Body of pancreas (tissue), 4 donors: Measurements from ENCODE around the gene MYCL. TPM values are rescaled to one million over a fixed set of nuclear protein-coding genes. Genes with fewer than 3 reads are reported as not detected.

Source experiments
- ATAC-seq: fragments of 150-250 bp; one replicate; pipeline ENCODE4 v1.9.1; 2016
- DNase-seq, 4 donors: peaks; one replicate each; pipeline ENCODE4 v3.0.0-alpha.2; 2019
- H3K27ac ChIP-seq, 4 donors: fragments of 200-600 bp; sonication (generic); 1 replicate in 3 of 4; 2 replicates in 1 of 4; pipeline versions ENCODE4 v1.5.1 to v1.6.1; 2016 to 2019; ENCODE audit warnings: mild to moderate bottlenecking in 1 of 4, mixed read lengths in 1 of 4, moderate library complexity in 1 of 4
- H3K27me3 ChIP-seq, 2 donors: fragments of 200-600 bp; sonication (generic); one replicate each; pipeline ENCODE4 v1.6.0; 2016; ENCODE audit warnings: mild to moderate bottlenecking in 1 of 2
- H3K36me3 ChIP-seq, 2 donors: fragments of 200-600 bp; sonication (generic); replicated peaks in 1 of 2; 2 replicates each; pipeline ENCODE4 v1.5.1; 2016; ENCODE audit warnings: low read depth in 2 of 2; ENCODE audit not compliant: insufficient read depth in 1 of 2
- H3K4me1 ChIP-seq: fragments of 200-600 bp; sonication (generic); one replicate; pipeline ENCODE4 v1.6.0; 2016
- H3K4me3 ChIP-seq, 2 donors: fragments of 200-600 bp; sonication (generic); 1 replicate in 1 of 2; 2 replicates in 1 of 2; pipeline ENCODE4 v1.5.1; 2016 to 2019
- H3K9me3 ChIP-seq, 3 donors: fragments of 200-600 bp; sonication (generic); 1 replicate in 2 of 3; 2 replicates in 1 of 3; pipeline ENCODE4 v1.5.1; 2016
- CTCF ChIP-seq, 7 experiments: fragments of 450-650 bp in 4 of 7; fragments of 200-600 bp in 3 of 7; sonication (generic) in 3 of 7; IDR thresholded peaks; one replicate each; pipeline ENCODE4 v1.5.1; 2016 to 2019; ENCODE audit warnings: antibody characterized with exemption in 7 of 7
- POLR2A ChIP-seq, 3 donors: fragments of 450-650 bp; IDR thresholded peaks; one replicate each; pipeline ENCODE4 v1.6.1; 2016; ENCODE audit warnings: antibody characterized with exemption in 3 of 3, mild to moderate bottlenecking in 2 of 3
- WGBS, 2 donors: methylation state at CpG; one replicate each; pipeline ENCODE4 v1.1.5; 2017; 5-methylcytosine and 5-hydroxymethylcytosine counted together
- intact Hi-C: fragments of 100-400 bp; cut with DNase I; formaldehyde crosslinking; loops from one replicate; pipeline ENCODE4 v1.15.1; 2023
- total RNA-seq, 2 donors: library from RNA; depleted of rRNA; stranded (reverse); fragments of >200 nt; gene quantifications; one replicate each; pipeline ENCODE4 v1.1.0, GENCODE V29; 2016

Gene MYCL
- total RNA-seq, 2 donors from 2014 or later: 28.3 to 33.0 TPM

GRCh38 chr1:39927538-39927937 is 25.8 kb upstream of the MYCL start:
- H3K27ac ChIP-seq: peak overlapping the region in 2 of 4 donors; percentile 31 to 32
- DNase-seq (peak in 1 of 4 donors; percentile 7), ATAC-seq (no peak)
- intact Hi-C loops: no loop called here
- WGBS, 2 donors: 71% methylated on average over 3 of the region's 3 CpGs; no CpG with 5 or more reads in 1 of the 2 donors
- H3K27me3 ChIP-seq: no peaks in the 10 kb centered on the region
- no peaks in the 10 kb centered on the region for H3K36me3 ChIP-seq
- H3K9me3 ChIP-seq: no peaks in the 10 kb centered on the region
- H3K4me3 ChIP-seq: no peak overlapping the region
- H3K4me1 ChIP-seq: peaks cover 13% of the 10 kb centered on the region
- TF ChIP-seq CTCF (IDR thresholded peaks at IDR 0.05) (no peak), POLR2A (IDR thresholded peaks at IDR 0.05) (no peak)

GRCh38 chr1:39926820-39927219 is 25.1 kb upstream of the MYCL start:
- TF ChIP-seq POLR2A (IDR thresholded peaks at IDR 0.05) (no peak), CTCF (IDR thresholded peaks at IDR 0.05) (no peak)
- no peaks in the 10 kb centered on the region for H3K9me3 ChIP-seq
- no peak overlapping the region for H3K4me3 ChIP-seq
- DNase-seq (peak in 2 of 4 donors; percentile 34 to 49), ATAC-seq (peak; percentile 37)
- intact Hi-C loops: no loop called here
- H3K27ac ChIP-seq: peak overlapping the region in 3 of 4 donors; percentile 22 to 32 (median 31)
- H3K27me3 ChIP-seq: no peaks in the 10 kb centered on the region
- peaks cover 13% of the 10 kb centered on the region for H3K4me1 ChIP-seq
- 17 to 39% methylated on average over 2 to 6 of the region's 6 CpGs for WGBS, 2 donors
- no peaks in the 10 kb centered on the region for H3K36me3 ChIP-seq

GRCh38 chr1:39926343-39926793 is 24.7 kb upstream of the MYCL start:
- H3K27ac ChIP-seq: peak overlapping the region in 3 of 4 donors; percentile 22 to 32 (median 31)

GRCh38 chr1:39925721-39926342 is 24.1 kb upstream of the MYCL start:
- intact Hi-C loops: no loop called here
- WGBS, 2 donors: 77 to 94% methylated on average over 1 to 2 of the region's 2 CpGs
- no peaks in the 10 kb centered on the region for H3K9me3 ChIP-seq
- DNase-seq (peak in 1 of 4 donors; percentile 12), ATAC-seq (no peak)
- H3K36me3 ChIP-seq: no peaks in the 10 kb centered on the region
- TF ChIP-seq CTCF (IDR thresholded peaks at IDR 0.05): no peak
- no peak for TF ChIP-seq POLR2A (IDR thresholded peaks at IDR 0.05)
- H3K4me3 ChIP-seq: no peak overlapping the region
- H3K27ac ChIP-seq: no peak overlapping the region
- no peaks in the 10 kb centered on the region for H3K27me3 ChIP-seq
- peaks cover 13% of the 10 kb centered on the region for H3K4me1 ChIP-seq

More at GRCh38 chr1:39926343-39926793, 24.7 kb upstream of the MYCL start:
- no peak for TF ChIP-seq POLR2A (IDR thresholded peaks at IDR 0.05)
- no peak for TF ChIP-seq CTCF (IDR thresholded peaks at IDR 0.05)
- intact Hi-C loops: no loop called here
- peaks cover 13% of the 10 kb centered on the region for H3K4me1 ChIP-seq
- 52 to 65% methylated on average over 6 of the region's 6 CpGs for WGBS, 2 donors
- ATAC-seq (peak; percentile 45), DNase-seq (peak in 2 of 4 donors; percentile 8 to 20)
- H3K9me3 ChIP-seq: no peaks in the 10 kb centered on the region
- no peak overlapping the region for H3K4me3 ChIP-seq
- H3K27me3 ChIP-seq: no peaks in the 10 kb centered on the region
- no peaks in the 10 kb centered on the region for H3K36me3 ChIP-seq
